Hepatocyte (in vitro differentiated cells): ENCODE data around the gene EPHB3.

Experiments
- CTCF ChIP-seq: fragments of 200-600 bp; sonication (generic); IDR thresholded peaks from 2 replicates; pipeline ENCODE4 v1.5.1; 2016; ENCODE audit warnings: antibody characterized with exemption, mild to moderate bottlenecking; ENCODE audit not compliant: poor library complexity
- EZH2 ChIP-seq: fragments of 200-600 bp; sonication (generic); IDR thresholded peaks from 2 replicates; pipeline ENCODE4 v1.6.1; 2016; ENCODE audit warnings: antibody characterized with exemption, mild to moderate bottlenecking, borderline replicate concordance
- EZH2phosphoT487 ChIP-seq: fragments of 200-600 bp; sonication (generic); IDR thresholded peaks from one replicate; pipeline ENCODE4 v1.6.1; 2018; ENCODE audit warnings: antibody characterized with exemption, mild to moderate bottlenecking, low read depth, moderate library complexity; ENCODE audit not compliant: unreplicated experiment, severe bottlenecking

GRCh38 chr3:184558726-184559125 is 2.9 kb upstream of the EPHB3 start:
- TF ChIP-seq CTCF, result no peak
- no peak for TF ChIP-seq EZH2
- no peak for TF ChIP-seq EZH2phosphoT487
